T-cell (primary cell): ENCODE measurements around the gene SPATS2. TPM values are rescaled to one million over a fixed set of nuclear protein-coding genes. Genes with fewer than 3 reads are reported as not detected.
A peak's percentile ranks its signal among the peaks of the same experiment; 100 is the strongest.

ENCODE experiments used
- ATAC-seq, 4 experiments: fragments of 200-7000 bp in 3 of 4; fragments of 150-1000 bp in 1 of 4; cut with Tn5 transposase; replicated peaks in 1 of 4; 1 replicate in 3 of 4; 2 replicates in 1 of 4; pipeline ENCODE4 v1.10.0; 2021; ENCODE audit warnings: moderate library complexity in 3 of 4, mild to moderate bottlenecking in 2 of 4, moderate number of reproducible peaks in 1 of 4
- CTCF ChIA-PET, 2 donors: fragments of 300-600 bp; sonication (Branson Sonifier 250); formaldehyde crosslinking; loops; one replicate each; lab custom pipeline; 2022; ENCODE audit warnings: antibody characterized with exemption in 2 of 2; lab: Charles Lee
- POLR2A ChIA-PET, 2 donors: fragments of 300-600 bp; sonication (Branson Sonifier 250); formaldehyde crosslinking; loops; one replicate each; lab custom pipeline; 2022; ENCODE audit warnings: antibody characterized with exemption in 2 of 2; lab: Charles Lee
- DNase-seq, 35 experiments: peaks; one replicate each; pipeline versions ENCODE4 v3.0.0 to v3.0.0-alpha.2; 2013 to 2023
- H3K27ac ChIP-seq: one replicate; pipeline ENCODE4 v1.5.1; 2013; ENCODE audit warnings: low read length
- H3K27me3 ChIP-seq, 2 experiments: replicated peaks in 1 of 2; 1 replicate in 1 of 2; 2 replicates in 1 of 2; pipeline versions ENCODE4 v1.6.1 to v1.7.0; 2013; ENCODE audit warnings: low read length in 1 of 2, mixed read lengths in 1 of 2; ENCODE audit not compliant: control insufficient read depth in 2 of 2, insufficient read depth in 2 of 2; ENCODE audit errors: extremely low read depth in 1 of 2
- H3K36me3 ChIP-seq, 2 donors: 1 replicate in 1 of 2; 2 replicates in 1 of 2; pipeline versions ENCODE4 v1.6.1 to v1.7.0; 2013; ENCODE audit warnings: low read length in 1 of 2; ENCODE audit not compliant: control insufficient read depth in 2 of 2, insufficient read depth in 1 of 2; ENCODE audit errors: extremely low read depth in 1 of 2
- H3K4me1 ChIP-seq, 2 experiments: 1 replicate in 1 of 2; 2 replicates in 1 of 2; pipeline versions ENCODE4 v1.6.1 to v1.7.0; 2013; ENCODE audit warnings: low read length in 2 of 2, mixed read lengths in 1 of 2; ENCODE audit not compliant: insufficient read depth in 2 of 2, control insufficient read depth in 1 of 2; ENCODE audit errors: extremely low read depth in 1 of 2
- H3K4me3 ChIP-seq, 2 donors: 1 replicate in 1 of 2; 2 replicates in 1 of 2; pipeline versions ENCODE4 v1.5.1 to v1.7.0; 2013; ENCODE audit warnings: mild to moderate bottlenecking in 2 of 2, low read length in 1 of 2, moderate library complexity in 1 of 2; ENCODE audit not compliant: control insufficient read depth in 1 of 2; ENCODE audit errors: extremely low read depth in 1 of 2
- H3K9me3 ChIP-seq: 2 replicates; pipeline ENCODE4 v1.7.0; 2013
- H3K27ac Mint-ChIP-seq, 2 donors: one replicate each; pipeline ENCODE4 v1.8.0; 2020 to 2021; ENCODE audit warnings: mild to moderate bottlenecking in 2 of 2, mixed read lengths in 2 of 2
- H3K27me3 Mint-ChIP-seq, 2 donors: one replicate each; pipeline ENCODE4 v1.8.0; 2021 to 2022; ENCODE audit warnings: mixed read lengths in 2 of 2
- H3K36me3 Mint-ChIP-seq: one replicate; pipeline ENCODE4 v1.8.0; 2021; ENCODE audit warnings: mixed read lengths
- H3K4me1 Mint-ChIP-seq, 3 donors: one replicate each; pipeline ENCODE4 v1.8.0; 2020 to 2022; ENCODE audit warnings: mixed read lengths in 3 of 3, mild to moderate bottlenecking in 1 of 3
- H3K4me3 Mint-ChIP-seq, 3 donors: one replicate each; pipeline ENCODE4 v1.8.0; 2020 to 2022; ENCODE audit warnings: mild to moderate bottlenecking in 3 of 3, mixed read lengths in 3 of 3, moderate library complexity in 3 of 3
- H3K9me3 Mint-ChIP-seq, 3 donors: one replicate each; pipeline ENCODE4 v1.8.0; 2020 to 2022; ENCODE audit warnings: mixed read lengths in 3 of 3
- WGBS: methylation state at CpG from one replicate; pipeline ENCODE4 v1.1.5; 2013; ENCODE audit warnings: missing lambda C conversion rate; ENCODE audit not compliant: insufficient coverage; 5-methylcytosine and 5-hydroxymethylcytosine counted together
- total RNA-seq, 35 experiments: library from RNA in 6 of 35; stranded (reverse) in 6 of 35; fragments of 120-200 nt in 1 of 35; gene quantifications; one replicate each; pipeline versions ENCODE4 v1.2.1 to v1.2.4 and lab custom pipeline; 2013 to 2026

SPATS2 gene
- total RNA-seq, 5 donors from 2014 or later (not counting 1 experiment from before 2014, with no cell fraction given): 5.4 to 11.4 (median 7.4) TPM

DNA sequence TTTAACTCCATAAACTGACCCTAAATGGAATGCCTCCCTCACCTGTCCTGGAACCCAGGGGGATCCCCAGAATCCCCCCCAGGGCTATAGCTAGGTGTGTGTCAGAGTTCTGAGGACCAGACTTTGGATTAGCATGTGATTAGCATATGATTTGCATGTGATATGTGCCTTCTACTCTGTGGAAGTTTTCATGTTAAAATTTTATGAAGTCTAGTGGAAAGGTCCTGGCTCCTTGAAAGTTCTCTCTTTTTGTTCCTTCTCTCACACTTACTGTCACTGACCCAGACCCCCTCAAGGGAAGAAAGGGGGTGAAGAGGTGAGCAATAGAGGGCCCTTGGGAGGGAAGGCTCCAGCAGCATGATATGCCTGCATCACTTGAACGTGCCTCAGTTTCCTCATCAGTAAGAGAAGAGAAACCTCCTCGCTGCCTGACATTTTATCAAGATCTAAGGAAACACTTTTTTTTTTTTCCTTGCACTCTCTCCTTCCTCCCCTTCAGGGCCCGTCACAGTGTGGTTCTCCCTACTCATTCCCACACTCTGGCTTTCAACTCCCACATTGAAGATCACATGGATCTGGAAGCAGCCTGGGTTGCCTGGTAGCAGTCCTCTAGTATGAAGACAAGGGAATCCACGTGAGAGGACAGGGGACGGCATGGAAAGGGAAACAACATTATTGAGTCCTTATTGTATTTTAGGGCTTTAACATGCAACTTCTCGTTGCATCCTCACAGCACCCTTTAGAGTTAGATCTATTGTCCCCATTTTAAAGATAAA, 27.0 kb upstream of the SPATS2 start:
- DNase-seq (no peak), ATAC-seq (no peak)
- Histone ChIP-seq H3K27ac (no peak overlapping the region), H3K36me3 (no peaks in the 10 kb centered on the region), H3K4me1 (peaks cover 16 to 57% of the 10 kb centered on the region in 2 experiments), H3K4me3 (no peak overlapping the region), H3K9me3 (no peaks in the 10 kb centered on the region), H3K27me3 (peaks cover 22 to 90% of the 10 kb centered on the region in 2 experiments)
- peak overlapping the region in 1 of 3 donors; percentile 55 for H3K4me3 Mint-ChIP-seq
- no peak overlapping the region for H3K27ac Mint-ChIP-seq
- H3K4me1 Mint-ChIP-seq: peaks cover 34 to 48% (median 40%) of the 10 kb centered on the region in 3 donors
- 33% methylated on average over 1 of the region's 6 CpGs for WGBS
- no peaks in the 10 kb centered on the region for H3K9me3 Mint-ChIP-seq
- CTCF ChIA-PET: interaction anchor here in 1 of 2 donors (1.4 kb wide), 1 partner anchor 11 kb away, joined by 3 read pairs; no protein-coding TSS in a partner anchor
- H3K36me3 Mint-ChIP-seq: no peaks in the 10 kb centered on the region
- POLR2A ChIA-PET: no interaction called here
- H3K27me3 Mint-ChIP-seq: peaks cover 42 to 62% of the 10 kb centered on the region in 2 donors

DNA sequence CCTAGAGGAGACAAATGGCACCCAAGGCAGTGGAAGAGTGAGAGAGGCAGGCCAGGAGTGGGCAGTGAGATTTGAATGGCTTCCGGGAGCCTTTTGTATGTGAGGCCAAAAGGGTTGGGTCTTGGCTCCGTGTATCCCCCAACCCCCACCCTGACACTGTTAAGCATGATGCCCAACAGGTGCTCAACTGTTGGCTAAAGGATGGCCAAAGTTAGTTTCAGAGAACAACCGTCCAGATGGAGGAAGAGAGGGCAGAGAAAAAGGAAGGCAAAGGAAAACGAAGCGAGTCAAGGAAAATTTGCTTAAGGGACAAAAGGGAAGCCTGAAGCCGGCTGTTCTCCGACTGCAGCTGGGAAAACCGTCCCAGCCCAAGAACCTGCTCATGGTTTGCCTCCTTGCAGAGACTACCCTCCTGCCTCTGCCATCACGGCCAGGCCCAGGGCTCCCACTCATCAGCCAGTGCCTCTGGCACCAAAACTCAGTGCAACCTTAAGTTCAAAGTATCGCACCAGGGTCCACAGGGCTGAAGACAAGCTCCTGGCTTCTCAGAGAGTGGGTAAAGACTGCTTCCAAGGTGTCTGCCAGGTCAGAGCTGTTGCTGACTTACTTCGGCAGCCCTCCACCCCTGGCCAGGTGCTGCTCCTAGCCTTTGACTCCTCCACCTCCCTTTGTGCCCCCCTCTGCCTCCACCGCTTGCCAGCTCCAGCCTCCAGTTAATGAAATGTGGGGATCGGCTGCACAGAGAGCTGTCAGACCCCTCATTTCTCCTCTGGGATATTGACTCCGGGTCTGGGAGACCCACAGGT, 26.1 kb upstream of the SPATS2 start:
- H3K4me1 Mint-ChIP-seq: peaks cover 39 to 53% (median 42%) of the 10 kb centered on the region in 3 donors
- no peak for DNase-seq
- WGBS: 50% methylated on average over 8 of the region's 14 CpGs
- ChIA-PET POLR2A (no interaction called here), CTCF (interaction anchor here (0.5 to 3.5 kb wide), 9 partner anchors 9 to 1503 kb away, joined by 3 to 14 read pairs (median 4); partner anchors contain the start of genes SPATS2 (in 1 of the 2) and TROAP (in 1 of the 2))
- no peak overlapping the region for H3K4me3 ChIP-seq
- H3K27ac Mint-ChIP-seq: no peak overlapping the region
- no peaks in the 10 kb centered on the region for H3K36me3 ChIP-seq
- no peak overlapping the region for H3K27ac ChIP-seq
- no peaks in the 10 kb centered on the region for H3K9me3 ChIP-seq
- no peaks in the 10 kb centered on the region for H3K36me3 Mint-ChIP-seq
- H3K4me1 ChIP-seq: peaks cover 24 to 62% of the 10 kb centered on the region in 2 experiments
- peak overlapping the region in 1 of 3 donors; percentile 55 for H3K4me3 Mint-ChIP-seq
- ATAC-seq: no peak
- H3K27me3 Mint-ChIP-seq: peaks cover 40 to 63% of the 10 kb centered on the region in 2 donors
- H3K27me3 ChIP-seq: peaks cover 25 to 91% of the 10 kb centered on the region in 2 experiments
- H3K9me3 Mint-ChIP-seq: no peaks in the 10 kb centered on the region

DNA sequence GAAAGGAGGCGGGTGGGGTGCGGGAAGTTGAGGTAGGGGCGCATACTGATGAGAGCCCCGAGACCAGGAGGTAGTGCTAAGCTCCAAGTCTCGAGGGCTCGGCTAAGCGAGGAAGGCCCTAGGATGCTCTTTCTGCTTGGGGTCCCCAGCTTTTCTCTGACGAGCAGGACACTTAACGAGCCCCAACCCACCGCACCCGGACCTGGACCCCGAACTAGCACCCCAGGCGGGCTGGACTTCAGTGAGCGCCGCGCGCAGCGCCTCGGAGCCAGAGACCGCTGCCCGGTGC, 25.5 kb upstream of the SPATS2 start:
- CTCF ChIA-PET: interaction anchor here (0.5 to 3.5 kb wide), 10 partner anchors 9 to 195 kb away, joined by 3 to 14 read pairs (median 4); partner anchors contain the start of genes SPATS2 (in 1 of the 2) and TROAP (in 1 of the 2)
- peaks cover 44 to 65% of the 10 kb centered on the region in 2 donors for H3K27me3 Mint-ChIP-seq
- H3K9me3 Mint-ChIP-seq: no peaks in the 10 kb centered on the region
- peak overlapping the region in 1 of 2 donors; percentile 48 for H3K4me3 ChIP-seq
- H3K4me1 Mint-ChIP-seq: peaks cover 44 to 55% (median 45%) of the 10 kb centered on the region in 3 donors
- H3K36me3 ChIP-seq: no peaks in the 10 kb centered on the region
- WGBS: 29% methylated on average over 21 of the region's 21 CpGs
- H3K9me3 ChIP-seq: no peaks in the 10 kb centered on the region
- peaks cover 25 to 91% of the 10 kb centered on the region in 2 experiments for H3K27me3 ChIP-seq
- peaks cover 24 to 62% of the 10 kb centered on the region in 2 experiments for H3K4me1 ChIP-seq
- ATAC-seq: no peak
- H3K4me3 Mint-ChIP-seq: peak overlapping the region; percentile 17 to 73 (median 39)
- POLR2A ChIA-PET: interaction anchor here in 1 of 2 donors (0.5 kb wide), 1 partner anchor 1340 kb away, joined by 8 read pairs; no protein-coding TSS in a partner anchor
- no peak overlapping the region for H3K27ac Mint-ChIP-seq
- no peak for DNase-seq
- no peaks in the 10 kb centered on the region for H3K36me3 Mint-ChIP-seq
- H3K27ac ChIP-seq: no peak overlapping the region

- DNase-seq: peak; percentile 27 to 83 (median 61)
- 1% methylated on average over 49 of the region's 58 CpGs for WGBS
- Mint-ChIP-seq H3K36me3 (no peaks in the 10 kb centered on the region), H3K9me3 (no peaks in the 10 kb centered on the region), H3K4me3 (peak overlapping the region; percentile 51 to 73 (median 70)), H3K27me3 (peaks cover 44 to 65% of the 10 kb centered on the region in 2 donors), H3K27ac (no peak overlapping the region), H3K4me1 (peaks cover 45 to 55% (median 46%) of the 10 kb centered on the region in 3 donors)
- no peaks in the 10 kb centered on the region for H3K36me3 ChIP-seq
- peaks cover 30 to 62% of the 10 kb centered on the region in 2 experiments for H3K4me1 ChIP-seq
- peak overlapping the region; percentile 48 to 60 for H3K4me3 ChIP-seq
- ATAC-seq: peak; percentile 59 to 71 (median 61)
- H3K27me3 ChIP-seq: peaks cover 28 to 91% of the 10 kb centered on the region in 2 experiments
- ChIA-PET CTCF (interaction anchor here (0.6 to 3.5 kb wide), 8 partner anchors 10 to 172 kb away, joined by 3 to 14 read pairs (median 4); partner anchors contain the start of gene TROAP (in 1 of the 2)), POLR2A (interaction anchor here in 1 of 2 donors (0.5 kb wide), 1 partner anchor 1340 kb away, joined by 8 read pairs; no protein-coding TSS in a partner anchor)
- H3K27ac ChIP-seq: no peak overlapping the region
- no peaks in the 10 kb centered on the region for H3K9me3 ChIP-seq
Measured at GRCh38 chr12:49342066-49342913, 25.0 kb upstream of the SPATS2 start.

- H3K27me3 Mint-ChIP-seq: peaks cover 39 to 64% of the 10 kb centered on the region in 2 donors
- 2% methylated on average over 26 of the region's 33 CpGs for WGBS
Measured at GRCh38 chr12:49342914-49343731, 24.1 kb upstream of the SPATS2 start.

More at GRCh38 chr12:49342914-49343731, 24.1 kb upstream of the SPATS2 start:
- H3K4me1 ChIP-seq: peaks cover 32 to 62% of the 10 kb centered on the region in 2 experiments
- H3K4me3 Mint-ChIP-seq: peak overlapping the region; percentile 51 to 73 (median 70)
- H3K36me3 Mint-ChIP-seq: no peaks in the 10 kb centered on the region
- H3K4me1 Mint-ChIP-seq: peaks cover 38 to 51% (median 42%) of the 10 kb centered on the region in 3 donors
- ChIA-PET CTCF (interaction anchor here (0.6 to 3.5 kb wide), 9 partner anchors 11 to 171 kb away, joined by 3 to 14 read pairs (median 6); partner anchors contain the start of gene TROAP (in 1 of the 2)), POLR2A (interaction anchor here (0.5 to 0.7 kb wide), 2 partner anchors 184 to 372 kb away, joined by 6 read pairs; partner anchors contain the start of gene WNT10B (in 1 of the 2))
- no peaks in the 10 kb centered on the region for H3K9me3 ChIP-seq
- H3K27me3 ChIP-seq: peaks cover 28 to 91% of the 10 kb centered on the region in 2 experiments
- no peak overlapping the region for H3K27ac ChIP-seq
- H3K36me3 ChIP-seq: no peaks in the 10 kb centered on the region
- no peaks in the 10 kb centered on the region for H3K9me3 Mint-ChIP-seq
- ATAC-seq (peak in 1 of 4 experiments; percentile 10), DNase-seq (peak in 1 of 35 experiments; percentile 45)
- peak overlapping the region; percentile 48 to 60 for H3K4me3 ChIP-seq
- H3K27ac Mint-ChIP-seq: peak overlapping the region in 1 of 2 donors; percentile 39
